Endodermal cell (in vitro differentiated cells): ENCODE data around the gene PPFIA2. TPM values are rescaled to one million over a fixed set of nuclear protein-coding genes. Genes with fewer than 3 reads are reported as not detected.

Experiments used
- DNase-seq: peaks from one replicate; pipeline ENCODE4 v3.0.0-alpha.2; 2017
- H3K27ac ChIP-seq: 2 replicates; pipeline ENCODE4 v1.5.1; 2013; ENCODE audit warnings: mild to moderate bottlenecking, low read depth, low read length, moderate library complexity
- H3K27me3 ChIP-seq: 2 replicates; pipeline ENCODE4 v1.6.1; 2013; ENCODE audit warnings: mild to moderate bottlenecking, low read length, moderate library complexity; ENCODE audit not compliant: insufficient read depth, control insufficient read depth, poor library complexity, severe bottlenecking
- H3K36me3 ChIP-seq: 2 replicates; pipeline ENCODE4 v1.7.0; 2013; ENCODE audit warnings: mild to moderate bottlenecking, low read length, moderate library complexity; ENCODE audit not compliant: control insufficient read depth, insufficient read depth
- H3K4me1 ChIP-seq: one replicate; pipeline ENCODE4 v1.7.0; 2013; ENCODE audit warnings: low read length; ENCODE audit not compliant: control insufficient read depth, insufficient read depth
- H3K4me3 ChIP-seq: 2 replicates; pipeline ENCODE4 v1.5.1; 2013; ENCODE audit warnings: mild to moderate bottlenecking, low read length, moderate library complexity
- H3K9ac ChIP-seq: 2 replicates; pipeline ENCODE4 v1.6.1; 2013; ENCODE audit warnings: mild to moderate bottlenecking, low read length, moderate library complexity; ENCODE audit not compliant: poor library complexity, severe bottlenecking; ENCODE audit errors: extremely low read depth
- H3K9me3 ChIP-seq: 2 replicates; pipeline ENCODE4 v1.6.1; 2013; ENCODE audit warnings: mild to moderate bottlenecking, low read length, moderate library complexity; ENCODE audit not compliant: control insufficient read depth
- H3K27ac Mint-ChIP-seq: 2 replicates; pipeline ENCODE4 v1.8.0; 2020; ENCODE audit warnings: mixed read lengths
- H3K27me3 Mint-ChIP-seq: 2 replicates; pipeline ENCODE4 v1.8.0; 2021; ENCODE audit warnings: mild to moderate bottlenecking, mixed read lengths; ENCODE audit not compliant: insufficient read depth
- H3K36me3 Mint-ChIP-seq: 2 replicates; pipeline ENCODE4 v1.8.0; 2020; ENCODE audit warnings: low read depth, mixed read lengths
- H3K4me1 Mint-ChIP-seq: 2 replicates; pipeline ENCODE4 v1.8.0; 2020; ENCODE audit warnings: mixed read lengths
- H3K4me3 Mint-ChIP-seq: 2 replicates; pipeline ENCODE4 v1.8.0; 2020; ENCODE audit warnings: mild to moderate bottlenecking, moderate library complexity, mixed read lengths
- H3K9me3 Mint-ChIP-seq: 2 replicates; pipeline ENCODE4 v1.8.0; 2020; ENCODE audit warnings: mild to moderate bottlenecking, mixed read lengths
- WGBS, 2 experiments: methylation state at CpG; one replicate each; pipeline versions ENCODE4 v1.1.5 to v1.1.7; 2013; ENCODE audit warnings: missing lambda C conversion rate in 2 of 2, mixed read lengths in 1 of 2; ENCODE audit not compliant: insufficient coverage in 1 of 2, insufficient read length in 1 of 2; 5-methylcytosine and 5-hydroxymethylcytosine counted together
- total RNA-seq, 2 donors: library from RNA; stranded (reverse); fragmentation: NEBNext Ultra II Directional in 1 of 2; extraction: Animal tissue kit (Norgen Biotek cat#: 25700) in 1 of 2; gene quantifications; 2 replicates in 1 of 2; 3 replicates in 1 of 2; pipeline ENCODE4 v1.2.1, GENCODE V29; 2021
- TF ChIP-seq, protein P1 (sequence below): fragments of 200-600 bp; sonication (generic); conservative IDR thresholded peaks from 2 replicates; pipeline ENCODE4 v1.5.0; 2021; ENCODE audit warnings: antibody characterized with exemption, mild to moderate bottlenecking

The PPFIA2 gene
- total RNA-seq, 2 donors from 2014 or later, result 1.2 TPM; not detected in 1

DNA sequence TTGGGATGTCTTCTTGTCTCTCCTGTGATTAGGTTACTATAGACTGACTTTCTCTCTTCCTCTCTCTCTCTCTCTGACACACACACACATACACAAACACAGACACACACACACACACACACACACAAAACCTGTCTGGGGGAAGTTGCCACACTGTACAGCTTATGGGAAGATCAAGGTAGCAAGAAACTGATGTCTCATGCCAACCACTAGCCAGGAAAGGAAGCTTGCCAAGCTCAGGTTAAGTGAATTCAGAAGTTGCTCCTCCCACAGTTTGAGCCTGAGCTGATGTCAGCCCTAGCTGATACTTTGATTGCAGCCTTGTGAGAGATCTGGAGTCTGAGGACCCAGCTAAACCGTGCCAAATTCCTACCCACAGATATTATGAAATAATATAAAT, 67.1 kb downstream of the PPFIA2 start:
- Mint-ChIP-seq H3K4me1 (no peaks in the 10 kb centered on the region), H3K4me3 (no peak overlapping the region), H3K27ac (no peak overlapping the region), H3K36me3 (no peaks in the 10 kb centered on the region), H3K9me3 (no peaks in the 10 kb centered on the region), H3K27me3 (no peaks in the 10 kb centered on the region)
- no peaks in the 10 kb centered on the region for H3K36me3 ChIP-seq
- no peak overlapping the region for H3K27ac ChIP-seq
- WGBS, 2 experiments, result no CpG with 5 or more reads among the region's 1 CpG
- H3K27me3 ChIP-seq, result no peaks in the 10 kb centered on the region
- TF ChIP-seq, protein P1, sequence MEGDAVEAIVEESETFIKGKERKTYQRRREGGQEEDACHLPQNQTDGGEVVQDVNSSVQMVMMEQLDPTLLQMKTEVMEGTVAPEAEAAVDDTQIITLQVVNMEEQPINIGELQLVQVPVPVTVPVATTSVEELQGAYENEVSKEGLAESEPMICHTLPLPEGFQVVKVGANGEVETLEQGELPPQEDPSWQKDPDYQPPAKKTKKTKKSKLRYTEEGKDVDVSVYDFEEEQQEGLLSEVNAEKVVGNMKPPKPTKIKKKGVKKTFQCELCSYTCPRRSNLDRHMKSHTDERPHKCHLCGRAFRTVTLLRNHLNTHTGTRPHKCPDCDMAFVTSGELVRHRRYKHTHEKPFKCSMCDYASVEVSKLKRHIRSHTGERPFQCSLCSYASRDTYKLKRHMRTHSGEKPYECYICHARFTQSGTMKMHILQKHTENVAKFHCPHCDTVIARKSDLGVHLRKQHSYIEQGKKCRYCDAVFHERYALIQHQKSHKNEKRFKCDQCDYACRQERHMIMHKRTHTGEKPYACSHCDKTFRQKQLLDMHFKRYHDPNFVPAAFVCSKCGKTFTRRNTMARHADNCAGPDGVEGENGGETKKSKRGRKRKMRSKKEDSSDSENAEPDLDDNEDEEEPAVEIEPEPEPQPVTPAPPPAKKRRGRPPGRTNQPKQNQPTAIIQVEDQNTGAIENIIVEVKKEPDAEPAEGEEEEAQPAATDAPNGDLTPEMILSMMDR, result no peak
- no peak overlapping the region for H3K4me3 ChIP-seq
- peak; percentile 65 for DNase-seq
- no peaks in the 10 kb centered on the region for H3K9me3 ChIP-seq
- H3K4me1 ChIP-seq, result no peaks in the 10 kb centered on the region
- H3K9ac ChIP-seq, result no peak overlapping the region

DNA sequence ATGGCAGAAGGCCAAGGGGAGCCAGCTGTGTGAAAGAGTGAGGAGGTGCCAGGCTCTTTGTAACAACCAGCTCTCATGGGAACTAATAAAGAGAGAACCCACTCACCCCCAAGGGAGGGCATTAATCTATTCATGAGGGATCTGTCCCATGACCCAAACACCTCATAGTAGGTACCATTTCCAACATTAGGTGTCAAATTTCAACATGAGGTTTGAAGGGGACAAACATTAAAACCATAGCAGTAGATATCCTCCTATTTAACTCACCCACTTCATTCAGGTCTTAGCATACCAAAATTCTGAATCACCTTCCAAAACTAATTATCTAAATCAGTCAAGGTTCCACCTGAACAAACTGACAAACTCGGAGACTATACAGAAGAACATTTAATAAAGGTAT, 75.3 kb downstream of the PPFIA2 start:
- Mint-ChIP-seq H3K27me3 (no peaks in the 10 kb centered on the region), H3K4me3 (no peak overlapping the region), H3K27ac (no peak overlapping the region), H3K9me3 (no peaks in the 10 kb centered on the region), H3K36me3 (no peaks in the 10 kb centered on the region), H3K4me1 (no peaks in the 10 kb centered on the region)
- Histone ChIP-seq H3K4me3 (no peak overlapping the region), H3K27ac (no peak overlapping the region), H3K9ac (no peak overlapping the region), H3K4me1 (no peaks in the 10 kb centered on the region), H3K27me3 (no peaks in the 10 kb centered on the region), H3K9me3 (no peaks in the 10 kb centered on the region), H3K36me3 (no peaks in the 10 kb centered on the region)
- WGBS, 2 experiments, result 89% methylated on average over 1 of the region's 1 CpG; no CpG with 5 or more reads in 1 of the 2 experiments
- TF ChIP-seq, protein P1, result no peak
- peak; percentile 35 for DNase-seq

DNA sequence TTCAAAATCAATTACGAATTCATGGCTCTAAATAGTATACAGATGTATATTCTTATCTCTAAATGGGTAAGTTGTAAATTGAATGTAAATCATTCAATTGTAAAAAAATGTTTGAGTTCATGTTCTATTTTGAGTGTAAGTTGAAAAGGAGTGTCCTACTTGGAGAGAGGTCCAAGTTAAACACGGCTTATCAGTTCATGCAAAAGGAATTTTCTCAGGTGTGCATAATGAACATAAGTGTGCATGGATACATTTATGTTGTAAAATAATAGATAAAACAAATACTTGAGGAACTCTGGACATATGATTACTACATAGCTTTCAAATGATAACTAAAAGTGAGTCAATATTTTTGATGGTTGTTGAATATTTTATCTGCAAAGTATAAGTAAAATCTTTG, 79.5 kb downstream of the PPFIA2 start:
- Histone ChIP-seq H3K36me3 (no peaks in the 10 kb centered on the region), H3K9ac (no peak overlapping the region), H3K27me3 (no peaks in the 10 kb centered on the region), H3K27ac (no peak overlapping the region), H3K9me3 (no peaks in the 10 kb centered on the region), H3K4me3 (no peak overlapping the region), H3K4me1 (no peaks in the 10 kb centered on the region)
- Mint-ChIP-seq H3K4me3 (no peak overlapping the region), H3K27ac (no peak overlapping the region), H3K27me3 (no peaks in the 10 kb centered on the region), H3K4me1 (no peaks in the 10 kb centered on the region), H3K9me3 (no peaks in the 10 kb centered on the region), H3K36me3 (no peaks in the 10 kb centered on the region)
- TF ChIP-seq, protein P1, result no peak
- WGBS, 2 experiments, result 96 to 100% methylated on average over 1 of the region's 2 CpGs
- no peak for DNase-seq
